Activated CD8-positive, alpha-beta T cell treated with anti-CD3 and anti-CD28 coated beads for 36 hours (primary cell): ENCODE results near the gene SNRPN. TPM values are rescaled to one million over a fixed set of nuclear protein-coding genes. Genes with fewer than 3 reads are reported as not detected.
A peak's percentile ranks its signal among the peaks of the same experiment; 100 is the strongest.

ENCODE experiments used
- ATAC-seq: fragments of 200-7000 bp; cut with Tn5 transposase; one replicate; pipeline ENCODE4 v1.10.0; 2021; ENCODE audit warnings: mild to moderate bottlenecking, moderate library complexity
- CTCF ChIA-PET: fragments of 350-600 bp; sonication (Branson Sonifier 250); formaldehyde crosslinking; loops from one replicate; lab custom pipeline; 2021; ENCODE audit warnings: antibody characterized with exemption; lab: Charles Lee
- POLR2A ChIA-PET: fragments of 350-600 bp; sonication (Branson Sonifier 250); formaldehyde crosslinking; loops from one replicate; lab custom pipeline; 2021; ENCODE audit warnings: antibody characterized with exemption; lab: Charles Lee
- DNase-seq: peaks from one replicate; pipeline ENCODE4 v3.0.0-alpha.2; 2020
- H3K27ac Mint-ChIP-seq: one replicate; pipeline ENCODE4 v1.8.0; 2021; ENCODE audit warnings: mild to moderate bottlenecking, mixed read lengths
- H3K27me3 Mint-ChIP-seq: one replicate; pipeline ENCODE4 v1.8.0; 2021; ENCODE audit warnings: mixed read lengths
- H3K36me3 Mint-ChIP-seq: one replicate; pipeline ENCODE4 v1.8.0; 2021; ENCODE audit warnings: low read depth, mixed read lengths
- H3K4me1 Mint-ChIP-seq: one replicate; pipeline ENCODE4 v1.8.0; 2021; ENCODE audit warnings: low read depth, mixed read lengths
- H3K4me3 Mint-ChIP-seq: one replicate; pipeline ENCODE4 v1.8.0; 2021; ENCODE audit warnings: mild to moderate bottlenecking, moderate library complexity, mixed read lengths
- H3K9me3 Mint-ChIP-seq: one replicate; pipeline ENCODE4 v1.8.0; 2021; ENCODE audit warnings: mixed read lengths
- intact Hi-C: fragments of 100-400 bp; cut with micrococcal nuclease; formaldehyde crosslinking; loops from one replicate; pipeline ENCODE4 v1.10.0; 2022
- total RNA-seq, 2 experiments: library from RNA; stranded (reverse); gene quantifications; one replicate each; pipeline ENCODE4 v1.2.3, GENCODE V29; 2021
- TF ChIP-seq, protein P1 (sequence below): fragments of 200-600 bp; IDR thresholded peaks from one replicate; pipeline ENCODE4 v1.8.0; 2022; ENCODE audit warnings: antibody characterized with exemption, mild to moderate bottlenecking

Gene SNRPN
- total RNA-seq, 2 experiments from 2014 or later, result 73.5 to 74.5 TPM

DNA sequence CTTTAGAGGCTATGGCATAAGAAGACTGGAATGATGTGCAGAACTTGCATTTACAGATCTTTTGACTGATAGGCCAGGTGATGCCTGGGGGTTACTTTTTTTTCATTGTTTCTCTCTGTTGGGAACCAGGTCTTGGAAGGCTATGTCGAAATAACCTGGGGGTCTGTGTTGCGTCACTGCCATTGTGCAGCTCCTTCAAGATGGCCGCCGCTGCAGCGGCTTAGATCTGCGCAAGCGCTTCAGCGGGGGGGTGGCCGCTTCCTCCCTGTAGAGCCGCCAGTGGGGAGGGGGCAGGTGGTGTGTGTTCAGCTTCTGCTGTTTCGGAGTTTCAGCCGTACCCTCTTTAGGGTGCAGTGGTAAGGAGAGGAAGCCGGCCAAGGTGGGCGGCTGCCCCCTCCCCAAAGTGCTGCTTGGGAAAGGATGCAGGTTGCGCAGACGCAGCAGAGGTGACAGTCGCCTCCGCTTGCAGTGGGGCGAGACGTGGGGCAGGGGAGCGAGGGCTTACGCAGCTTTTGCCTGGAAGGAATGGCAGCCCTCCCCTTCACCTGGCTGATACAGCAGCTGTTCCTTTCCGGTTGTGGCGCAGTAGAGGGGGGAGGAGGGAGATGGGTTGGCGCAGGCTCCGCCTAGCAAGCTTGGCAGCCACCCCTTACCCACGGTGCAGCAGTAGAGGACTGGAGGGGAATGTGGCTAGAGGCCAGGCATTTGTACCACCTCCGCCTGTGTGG is 1.5 kb downstream of the SNRPN start:
- POLR2A ChIA-PET, result interaction anchor here (0.6 to 1.4 kb wide), 2 partner anchors 10 to 493 kb away, joined by 3 to 4 read pairs; no protein-coding TSS in a partner anchor

DNA sequence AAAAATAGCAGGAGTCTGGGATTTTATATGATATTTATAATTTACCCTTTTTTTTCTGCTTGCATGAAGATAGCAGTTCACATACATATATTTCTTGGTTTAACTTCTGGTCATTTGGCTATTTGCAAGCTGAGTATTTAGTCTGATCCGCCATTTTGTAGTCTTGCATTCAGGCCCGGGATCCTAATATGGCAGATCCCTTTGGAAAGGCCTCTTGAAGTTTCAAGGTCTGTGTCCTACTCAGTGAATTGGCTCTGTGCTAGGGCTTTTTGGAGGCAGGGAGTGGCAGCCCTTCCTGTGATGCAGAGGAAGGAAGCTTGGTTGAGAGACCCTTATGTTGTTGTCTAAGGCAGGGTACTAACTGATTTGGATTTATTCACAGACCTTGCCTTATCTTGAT is 2.9 kb downstream of the SNRPN start:
- H3K27ac Mint-ChIP-seq, result peak overlapping the region; percentile 43
- H3K27me3 Mint-ChIP-seq, result no peaks in the 10 kb centered on the region
- H3K4me1 Mint-ChIP-seq, result peaks cover 7% of the 10 kb centered on the region
- peaks cover 4% of the 10 kb centered on the region for H3K9me3 Mint-ChIP-seq
- ChIA-PET CTCF (interaction anchor here (1.3 kb wide), 1 partner anchor 17 kb away, joined by 4 read pairs; no protein-coding TSS in a partner anchor), POLR2A (interaction anchor here (0.6 to 1.4 kb wide), 2 partner anchors 8 to 452 kb away, joined by 3 to 4 read pairs; no protein-coding TSS in a partner anchor)
- ATAC-seq (no peak), DNase-seq (no peak)
- H3K4me3 Mint-ChIP-seq, result peak overlapping the region; percentile 34
- intact Hi-C loops, result no loop called here
- peaks cover 36% of the 10 kb centered on the region for H3K36me3 Mint-ChIP-seq
- TF ChIP-seq, protein P1, sequence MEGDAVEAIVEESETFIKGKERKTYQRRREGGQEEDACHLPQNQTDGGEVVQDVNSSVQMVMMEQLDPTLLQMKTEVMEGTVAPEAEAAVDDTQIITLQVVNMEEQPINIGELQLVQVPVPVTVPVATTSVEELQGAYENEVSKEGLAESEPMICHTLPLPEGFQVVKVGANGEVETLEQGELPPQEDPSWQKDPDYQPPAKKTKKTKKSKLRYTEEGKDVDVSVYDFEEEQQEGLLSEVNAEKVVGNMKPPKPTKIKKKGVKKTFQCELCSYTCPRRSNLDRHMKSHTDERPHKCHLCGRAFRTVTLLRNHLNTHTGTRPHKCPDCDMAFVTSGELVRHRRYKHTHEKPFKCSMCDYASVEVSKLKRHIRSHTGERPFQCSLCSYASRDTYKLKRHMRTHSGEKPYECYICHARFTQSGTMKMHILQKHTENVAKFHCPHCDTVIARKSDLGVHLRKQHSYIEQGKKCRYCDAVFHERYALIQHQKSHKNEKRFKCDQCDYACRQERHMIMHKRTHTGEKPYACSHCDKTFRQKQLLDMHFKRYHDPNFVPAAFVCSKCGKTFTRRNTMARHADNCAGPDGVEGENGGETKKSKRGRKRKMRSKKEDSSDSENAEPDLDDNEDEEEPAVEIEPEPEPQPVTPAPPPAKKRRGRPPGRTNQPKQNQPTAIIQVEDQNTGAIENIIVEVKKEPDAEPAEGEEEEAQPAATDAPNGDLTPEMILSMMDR, result no peak

More for the DNA sequence above, 1.5 kb downstream of the SNRPN start:
- DNase-seq (peak; percentile 85), ATAC-seq (peak; percentile 81)
- Mint-ChIP-seq H3K27ac (peak overlapping the region; percentile 96), H3K27me3 (peaks cover 2% of the 10 kb centered on the region), H3K9me3 (peaks cover 6% of the 10 kb centered on the region), H3K4me1 (peaks cover 7% of the 10 kb centered on the region), H3K36me3 (peaks cover 29% of the 10 kb centered on the region), H3K4me3 (peak overlapping the region; percentile 86)
- intact Hi-C loops, result no loop called here
- TF ChIP-seq, protein P1, result no peak
- CTCF ChIA-PET, result interaction anchor here (1.3 kb wide), 1 partner anchor 18 kb away, joined by 4 read pairs; no protein-coding TSS in a partner anchor

DNA sequence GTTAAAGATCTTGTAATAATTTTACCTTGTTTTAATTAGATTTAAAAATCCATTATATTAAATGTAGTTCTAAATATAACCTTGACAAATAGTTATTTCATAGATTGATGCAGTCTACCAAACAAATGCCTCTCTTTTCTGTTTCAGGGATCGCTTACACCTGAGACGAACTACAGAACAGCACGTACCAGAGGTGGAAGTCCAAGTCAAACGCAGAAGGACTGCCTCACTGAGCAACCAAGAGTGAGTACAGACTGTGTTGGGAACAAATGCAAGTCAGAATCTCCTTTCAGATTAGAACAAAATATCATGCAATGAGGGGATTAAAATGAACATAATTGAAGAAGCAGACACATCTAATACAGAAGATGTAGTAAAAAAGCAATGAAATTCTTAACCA is 7.2 kb downstream of the SNRPN start:
- H3K4me1 Mint-ChIP-seq, result peaks cover 7% of the 10 kb centered on the region
- no peak overlapping the region for H3K27ac Mint-ChIP-seq
- intact Hi-C loops, result no loop called here
- H3K4me3 Mint-ChIP-seq, result no peak overlapping the region
- ATAC-seq (no peak), DNase-seq (no peak)
- POLR2A ChIA-PET, result no interaction called here
- H3K36me3 Mint-ChIP-seq, result peaks cover 73% of the 10 kb centered on the region
- CTCF ChIA-PET, result no interaction called here
- TF ChIP-seq, protein P1, result no peak
- peaks cover 11% of the 10 kb centered on the region for H3K9me3 Mint-ChIP-seq
- H3K27me3 Mint-ChIP-seq, result no peaks in the 10 kb centered on the region

DNA sequence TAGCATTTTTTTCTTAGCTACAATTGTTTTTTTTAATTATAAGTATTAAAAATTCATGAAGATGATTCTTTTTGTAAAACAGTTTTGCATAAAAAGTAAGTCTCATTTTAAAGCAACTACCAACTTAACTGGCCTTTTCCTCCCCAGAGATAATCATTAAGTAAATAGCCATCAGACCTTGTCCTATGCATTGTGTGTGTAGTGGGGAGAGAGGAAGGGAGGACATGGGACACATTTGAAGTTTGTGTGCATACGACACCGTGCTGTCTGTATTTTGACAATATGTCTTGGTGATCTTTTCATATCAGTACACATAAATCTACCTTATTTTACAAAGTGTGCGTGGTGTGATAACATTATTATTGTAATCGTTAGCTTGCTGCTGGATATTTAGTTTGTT is 8.1 kb downstream of the SNRPN start:
- intact Hi-C loops, result no loop called here
- no peak for DNase-seq
- TF ChIP-seq, protein P1, result no peak
- no peak overlapping the region for H3K4me3 Mint-ChIP-seq
- ChIA-PET CTCF (no interaction called here), POLR2A (no interaction called here)
- H3K36me3 Mint-ChIP-seq, result peaks cover 75% of the 10 kb centered on the region
- H3K27ac Mint-ChIP-seq, result no peak overlapping the region
- peaks cover 15% of the 10 kb centered on the region for H3K9me3 Mint-ChIP-seq
- ATAC-seq, result no peak
- peaks cover 4% of the 10 kb centered on the region for H3K4me1 Mint-ChIP-seq
- H3K27me3 Mint-ChIP-seq, result no peaks in the 10 kb centered on the region
